Neural progenitor cell (in vitro differentiated cells): ENCODE measurements around the gene RARA.

Experiments used
- EZH2 ChIP-seq: fragments of 200-600 bp; sonication (generic); IDR thresholded peaks from 2 replicates; pipeline ENCODE4 v1.6.1; 2017; ENCODE audit warnings: antibody characterized with exemption, mild to moderate bottlenecking, moderate library complexity
- TF ChIP-seq, protein P1 (sequence below): fragments of 200-600 bp; sonication (generic); IDR thresholded peaks from 2 replicates; pipeline ENCODE4 v1.5.1; 2017; ENCODE audit warnings: antibody characterized with exemption, mild to moderate bottlenecking

DNA sequence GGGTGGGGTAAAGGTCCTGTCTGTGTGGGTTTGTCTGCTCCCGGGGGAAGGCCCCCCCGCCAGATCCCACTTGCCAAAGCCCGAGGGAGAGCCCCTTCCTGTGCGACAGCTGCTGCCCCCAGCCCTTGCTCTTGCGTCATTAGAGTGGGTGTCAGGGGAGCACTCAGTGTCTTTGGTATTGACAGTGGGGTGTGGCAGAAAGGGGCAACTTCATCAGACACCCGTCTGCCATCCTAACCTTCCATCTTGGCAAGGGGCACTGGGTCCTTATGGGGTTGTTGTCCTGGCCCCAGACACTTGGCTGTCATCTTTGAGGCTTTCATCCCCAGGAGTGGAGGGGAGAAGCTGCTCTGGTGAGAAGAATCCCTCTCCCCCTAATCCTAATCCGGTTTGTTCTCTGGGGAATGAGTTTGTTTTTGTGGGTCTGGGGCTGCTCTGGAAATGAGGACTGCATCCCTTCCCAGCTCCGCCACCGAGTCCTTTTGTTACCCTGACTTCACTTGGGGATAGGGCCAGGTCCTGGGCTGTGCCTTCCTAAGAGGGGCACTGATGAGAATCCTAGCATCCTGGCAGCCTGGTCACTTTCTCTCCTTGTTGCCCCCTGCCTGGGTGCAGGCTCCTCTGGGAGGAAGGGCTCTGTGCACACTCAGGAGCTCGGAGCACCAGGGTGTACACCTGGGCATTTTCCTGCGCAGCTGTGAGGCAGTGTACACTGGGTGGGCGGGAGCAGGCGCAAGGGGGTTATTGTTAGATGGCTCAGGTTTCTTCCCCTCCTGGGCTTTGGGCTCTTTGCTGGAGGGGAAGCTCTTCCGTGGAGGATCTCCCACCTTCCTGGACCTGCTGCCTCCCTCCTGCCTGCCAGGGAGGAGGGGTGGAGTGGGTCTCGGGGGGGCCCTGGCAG lies 34.5 kb downstream of the RARA start:
- TF ChIP-seq, protein P1, sequence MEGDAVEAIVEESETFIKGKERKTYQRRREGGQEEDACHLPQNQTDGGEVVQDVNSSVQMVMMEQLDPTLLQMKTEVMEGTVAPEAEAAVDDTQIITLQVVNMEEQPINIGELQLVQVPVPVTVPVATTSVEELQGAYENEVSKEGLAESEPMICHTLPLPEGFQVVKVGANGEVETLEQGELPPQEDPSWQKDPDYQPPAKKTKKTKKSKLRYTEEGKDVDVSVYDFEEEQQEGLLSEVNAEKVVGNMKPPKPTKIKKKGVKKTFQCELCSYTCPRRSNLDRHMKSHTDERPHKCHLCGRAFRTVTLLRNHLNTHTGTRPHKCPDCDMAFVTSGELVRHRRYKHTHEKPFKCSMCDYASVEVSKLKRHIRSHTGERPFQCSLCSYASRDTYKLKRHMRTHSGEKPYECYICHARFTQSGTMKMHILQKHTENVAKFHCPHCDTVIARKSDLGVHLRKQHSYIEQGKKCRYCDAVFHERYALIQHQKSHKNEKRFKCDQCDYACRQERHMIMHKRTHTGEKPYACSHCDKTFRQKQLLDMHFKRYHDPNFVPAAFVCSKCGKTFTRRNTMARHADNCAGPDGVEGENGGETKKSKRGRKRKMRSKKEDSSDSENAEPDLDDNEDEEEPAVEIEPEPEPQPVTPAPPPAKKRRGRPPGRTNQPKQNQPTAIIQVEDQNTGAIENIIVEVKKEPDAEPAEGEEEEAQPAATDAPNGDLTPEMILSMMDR, result no peak
- no peak for TF ChIP-seq EZH2
